Measurements from ENCODE around the gene PUS10. TPM values are rescaled to one million over a fixed set of nuclear protein-coding genes. Genes with fewer than 3 reads are reported as not detected.
A peak's percentile ranks its signal among the peaks of the same experiment; 100 is the strongest.

PUS10 gene
- polyA plus RNA-seq, 3 donors: 2.0 to 3.0 (median 2.8) TPM

GRCh38 chr2:60962528-60962927, 55.5 kb downstream of the PUS10 start:
- no peak for DNase-seq
- Histone ChIP-seq H3K36me3 (replicated peaks in 1 of 2; ENCODE audit: control insufficient read depth in 1 of 2, insufficient read depth in 2 of 2, low read length in 2 of 2) (no peaks in the 10 kb centered on the region), H3K4me2 (replicated peaks; ENCODE audit: extremely low read depth, low read length, poor library complexity, severe bottlenecking) (no peak overlapping the region), H3K4me1 (ENCODE audit: control insufficient read depth in 1 of 2, insufficient read depth in 2 of 2, low read length in 2 of 2) (peaks cover 11 to 18% of the 10 kb centered on the region in 2 donors), H4K20me1 (ENCODE audit: insufficient read depth, low read length) (no peaks in the 10 kb centered on the region), H3K27me3 (ENCODE audit: control insufficient read depth in 2 of 2, insufficient read depth in 2 of 2, low read length in 2 of 2) (no peaks in the 10 kb centered on the region), H3K79me2 (ENCODE audit: insufficient read depth, low read length) (no peaks in the 10 kb centered on the region), H3K9ac (ENCODE audit: insufficient read depth, low read length, poor library complexity, severe bottlenecking) (no peak overlapping the region), H3K4me3 (replicated peaks in 1 of 3; ENCODE audit: low read depth in 2 of 3, low read length in 3 of 3) (no peak overlapping the region), H2AFZ (ENCODE audit: insufficient read depth, low read depth, low read length, poor library complexity, severe bottlenecking) (no peak overlapping the region), H3K27ac (ENCODE audit: low read depth in 1 of 2, low read length in 2 of 2) (no peak overlapping the region), H3K9me3 (replicated peaks in 1 of 2; ENCODE audit: control insufficient read depth in 1 of 2, insufficient read depth in 1 of 2, low read length in 2 of 2) (no peaks in the 10 kb centered on the region)
- no peak overlapping the region for H3K4me3 Mint-ChIP-seq
- peaks cover 16% of the 10 kb centered on the region for H3K4me1 Mint-ChIP-seq
- peaks cover 14 to 16% of the 10 kb centered on the region in 2 donors for H3K36me3 Mint-ChIP-seq
- intact Hi-C loops (cut with micrococcal nuclease): no loop called here
- H3K9me3 Mint-ChIP-seq: no peaks in the 10 kb centered on the region
- H3K27ac Mint-ChIP-seq: no peak overlapping the region
- no peaks in the 10 kb centered on the region for H3K27me3 Mint-ChIP-seq (ENCODE audit: low read depth in 3 of 3)
- TF ChIP-seq, protein P1, sequence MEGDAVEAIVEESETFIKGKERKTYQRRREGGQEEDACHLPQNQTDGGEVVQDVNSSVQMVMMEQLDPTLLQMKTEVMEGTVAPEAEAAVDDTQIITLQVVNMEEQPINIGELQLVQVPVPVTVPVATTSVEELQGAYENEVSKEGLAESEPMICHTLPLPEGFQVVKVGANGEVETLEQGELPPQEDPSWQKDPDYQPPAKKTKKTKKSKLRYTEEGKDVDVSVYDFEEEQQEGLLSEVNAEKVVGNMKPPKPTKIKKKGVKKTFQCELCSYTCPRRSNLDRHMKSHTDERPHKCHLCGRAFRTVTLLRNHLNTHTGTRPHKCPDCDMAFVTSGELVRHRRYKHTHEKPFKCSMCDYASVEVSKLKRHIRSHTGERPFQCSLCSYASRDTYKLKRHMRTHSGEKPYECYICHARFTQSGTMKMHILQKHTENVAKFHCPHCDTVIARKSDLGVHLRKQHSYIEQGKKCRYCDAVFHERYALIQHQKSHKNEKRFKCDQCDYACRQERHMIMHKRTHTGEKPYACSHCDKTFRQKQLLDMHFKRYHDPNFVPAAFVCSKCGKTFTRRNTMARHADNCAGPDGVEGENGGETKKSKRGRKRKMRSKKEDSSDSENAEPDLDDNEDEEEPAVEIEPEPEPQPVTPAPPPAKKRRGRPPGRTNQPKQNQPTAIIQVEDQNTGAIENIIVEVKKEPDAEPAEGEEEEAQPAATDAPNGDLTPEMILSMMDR (IDR thresholded peaks at IDR 0.05): no peak
- no CpG with 5 or more reads among the region's 2 CpGs for WGBS (ENCODE audit: insufficient coverage)

GRCh38 chr2:60961457-60961856, 56.6 kb downstream of the PUS10 start:
- no peak overlapping the region for H3K4me3 ChIP-seq (replicated peaks in 1 of 3; ENCODE audit: low read depth in 2 of 3, low read length in 3 of 3)
- H3K4me2 ChIP-seq (replicated peaks; ENCODE audit: extremely low read depth, low read length, poor library complexity, severe bottlenecking): no peak overlapping the region
- H3K4me3 Mint-ChIP-seq: no peak overlapping the region
- peaks cover 14 to 17% of the 10 kb centered on the region in 2 donors for H3K36me3 Mint-ChIP-seq
- H3K79me2 ChIP-seq (ENCODE audit: insufficient read depth, low read length): no peaks in the 10 kb centered on the region
- H3K9ac ChIP-seq (ENCODE audit: insufficient read depth, low read length, poor library complexity, severe bottlenecking): no peak overlapping the region
- TF ChIP-seq, protein P1 (IDR thresholded peaks at IDR 0.05): no peak
- peak overlapping the region in 2 of 7 donors; percentile 7 to 10 for H3K27ac Mint-ChIP-seq
- H3K4me1 ChIP-seq (ENCODE audit: control insufficient read depth in 1 of 2, insufficient read depth in 2 of 2, low read length in 2 of 2): peaks cover 7 to 15% of the 10 kb centered on the region in 2 donors
- H3K9me3 Mint-ChIP-seq: no peaks in the 10 kb centered on the region
- no peaks in the 10 kb centered on the region for H3K36me3 ChIP-seq (replicated peaks in 1 of 2; ENCODE audit: control insufficient read depth in 1 of 2, insufficient read depth in 2 of 2, low read length in 2 of 2)
- H3K27me3 Mint-ChIP-seq (ENCODE audit: low read depth in 3 of 3): no peaks in the 10 kb centered on the region
- DNase-seq: peak; percentile 21 to 59 (median 47)
- no peaks in the 10 kb centered on the region for H3K27me3 ChIP-seq (ENCODE audit: control insufficient read depth in 2 of 2, insufficient read depth in 2 of 2, low read length in 2 of 2)
- WGBS (ENCODE audit: insufficient coverage): 53% methylated on average over 2 of the region's 4 CpGs
- peak overlapping the region in 1 of 2 donors; percentile 37 for H3K27ac ChIP-seq (ENCODE audit: low read depth in 1 of 2, low read length in 2 of 2)
- H3K9me3 ChIP-seq (replicated peaks in 1 of 2; ENCODE audit: control insufficient read depth in 1 of 2, insufficient read depth in 1 of 2, low read length in 2 of 2): no peaks in the 10 kb centered on the region
- H3K4me1 Mint-ChIP-seq: peaks cover 11% of the 10 kb centered on the region
- H4K20me1 ChIP-seq (ENCODE audit: insufficient read depth, low read length): no peaks in the 10 kb centered on the region
- intact Hi-C loops (cut with micrococcal nuclease): no loop called here
- no peak overlapping the region for H2AFZ ChIP-seq (ENCODE audit: insufficient read depth, low read depth, low read length, poor library complexity, severe bottlenecking)

All from CD14-positive monocyte (primary cell).